GM10266 (cell line): ENCODE measurements around the gene FAM9C.

Source experiments
- DNase-seq: peaks from one replicate; pipeline ENCODE4 v3.0.0; 2012; ENCODE audit errors: extremely low spot score
- TF ChIP-seq, protein P1 (sequence below): IDR thresholded peaks from 2 replicates; pipeline ENCODE4 v1.5.1; 2012; ENCODE audit warnings: mild to moderate bottlenecking, low read depth; ENCODE audit not compliant: control insufficient read depth, insufficient read depth; ENCODE audit errors: missing control alignments

Gene FAM9C

GRCh38 chrX:12991575-12991974 lies 52.8 kb downstream of the FAM9C start:
- DNase-seq: no peak
- TF ChIP-seq, protein P1, sequence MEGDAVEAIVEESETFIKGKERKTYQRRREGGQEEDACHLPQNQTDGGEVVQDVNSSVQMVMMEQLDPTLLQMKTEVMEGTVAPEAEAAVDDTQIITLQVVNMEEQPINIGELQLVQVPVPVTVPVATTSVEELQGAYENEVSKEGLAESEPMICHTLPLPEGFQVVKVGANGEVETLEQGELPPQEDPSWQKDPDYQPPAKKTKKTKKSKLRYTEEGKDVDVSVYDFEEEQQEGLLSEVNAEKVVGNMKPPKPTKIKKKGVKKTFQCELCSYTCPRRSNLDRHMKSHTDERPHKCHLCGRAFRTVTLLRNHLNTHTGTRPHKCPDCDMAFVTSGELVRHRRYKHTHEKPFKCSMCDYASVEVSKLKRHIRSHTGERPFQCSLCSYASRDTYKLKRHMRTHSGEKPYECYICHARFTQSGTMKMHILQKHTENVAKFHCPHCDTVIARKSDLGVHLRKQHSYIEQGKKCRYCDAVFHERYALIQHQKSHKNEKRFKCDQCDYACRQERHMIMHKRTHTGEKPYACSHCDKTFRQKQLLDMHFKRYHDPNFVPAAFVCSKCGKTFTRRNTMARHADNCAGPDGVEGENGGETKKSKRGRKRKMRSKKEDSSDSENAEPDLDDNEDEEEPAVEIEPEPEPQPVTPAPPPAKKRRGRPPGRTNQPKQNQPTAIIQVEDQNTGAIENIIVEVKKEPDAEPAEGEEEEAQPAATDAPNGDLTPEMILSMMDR: no peak

DNA sequence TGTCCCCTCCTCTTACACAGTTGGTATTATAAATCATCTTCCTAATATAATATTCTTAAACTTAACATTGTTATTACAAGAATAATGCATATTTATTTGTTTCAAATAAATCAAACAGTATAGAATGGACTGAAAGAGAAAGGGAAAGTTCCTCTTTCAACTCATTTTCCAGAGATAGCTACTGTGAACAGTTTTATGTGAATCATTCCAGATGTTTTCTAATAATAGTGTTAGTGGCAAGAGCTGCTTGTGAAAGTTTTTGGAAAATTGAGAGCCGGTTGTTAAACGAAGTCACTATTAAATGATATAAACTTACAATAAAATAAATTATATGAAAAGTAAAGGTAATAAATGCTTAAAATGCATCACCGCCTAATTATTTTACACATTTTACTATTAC lies 55.0 kb downstream of the FAM9C start:
- no peak for DNase-seq
- TF ChIP-seq, protein P1: no peak

GRCh38 chrX:12988797-12989196 lies 55.6 kb downstream of the FAM9C start:
- no peak for DNase-seq
- TF ChIP-seq, protein P1: no peak

DNA sequence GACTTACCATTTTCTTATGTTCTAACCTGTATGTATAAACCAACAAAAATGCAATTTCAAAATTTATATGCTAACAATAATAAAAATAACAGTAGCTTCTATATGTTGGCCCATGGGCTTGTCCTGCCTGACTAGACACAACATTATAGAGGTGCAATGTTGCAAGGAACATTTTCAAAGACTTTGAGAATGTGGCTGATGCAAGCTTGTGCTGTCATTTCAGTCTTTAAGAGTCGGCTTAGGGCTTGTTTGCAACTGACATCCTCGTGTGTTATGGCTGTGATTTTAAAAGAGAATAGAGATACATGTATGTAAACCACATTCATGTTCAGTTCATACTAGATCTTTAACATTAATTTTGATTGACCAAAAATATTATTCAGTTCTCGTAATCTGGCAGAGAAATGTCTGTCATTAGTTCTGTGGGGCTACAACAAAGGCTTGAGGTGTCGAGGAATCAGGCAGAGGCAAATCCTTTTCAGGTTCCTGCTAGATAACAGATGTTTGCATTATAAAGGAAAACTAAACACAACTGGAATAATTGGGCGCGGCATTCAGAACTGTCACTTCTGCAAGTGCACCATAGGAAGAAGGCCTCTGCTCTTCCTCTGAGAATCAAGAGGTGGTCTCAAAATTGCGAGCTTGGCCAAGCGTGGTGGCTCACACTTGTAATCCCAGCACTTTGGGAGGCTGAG lies 56.4 kb downstream of the FAM9C start:
- no peak for DNase-seq
- TF ChIP-seq, protein P1: no peak

DNA sequence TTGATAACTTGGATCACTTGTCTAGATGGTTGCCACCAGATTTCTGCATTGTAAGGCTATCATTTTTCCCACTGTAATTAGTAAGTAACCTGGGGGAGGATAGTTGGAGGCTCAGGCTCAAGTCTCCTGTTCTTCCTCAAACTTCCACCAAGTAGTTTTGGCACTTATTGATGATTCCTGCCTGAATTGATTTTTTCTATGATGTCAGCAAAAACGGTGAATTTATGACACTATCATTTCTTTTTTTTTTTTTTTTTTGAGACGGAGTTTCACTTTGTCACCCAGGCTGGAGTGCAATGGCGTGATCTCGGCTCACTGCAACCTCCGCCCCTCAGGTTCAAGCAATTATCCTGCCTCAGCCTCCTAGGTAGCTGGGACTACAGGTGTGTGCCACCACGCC lies 57.1 kb downstream of the FAM9C start:
- no peak for DNase-seq
- TF ChIP-seq, protein P1: no peak

GRCh38 chrX:12986886-12987285 lies 57.5 kb downstream of the FAM9C start:
- no peak for DNase-seq
- TF ChIP-seq, protein P1: no peak

GRCh38 chrX:12986164-12986779 lies 58.1 kb downstream of the FAM9C start:
- TF ChIP-seq, protein P1: no peak
- no peak for DNase-seq
